H9 (cell line): ENCODE measurements around the gene LIAS. TPM values are rescaled to one million over a fixed set of nuclear protein-coding genes. Genes with fewer than 3 reads are reported as not detected.

Experiments used
- DNase-seq: peaks from one replicate; pipeline ENCODE4 v3.0.0-alpha.2; 2017
- H2AFZ ChIP-seq: one replicate; pipeline ENCODE4 v1.6.1; 2013; ENCODE audit warnings: mild to moderate bottlenecking, low read length, control low read depth, moderate library complexity
- H2AK5ac ChIP-seq: 2 replicates; pipeline ENCODE4 v1.6.1; 2013; ENCODE audit warnings: low read length, control low read depth, mixed read lengths; ENCODE audit not compliant: insufficient read length
- H2BK120ac ChIP-seq: one replicate; pipeline ENCODE4 v1.6.1; 2013; ENCODE audit warnings: low read depth, mild to moderate bottlenecking, low read length, control low read depth, inconsistent platforms; ENCODE audit not compliant: poor library complexity, severe bottlenecking
- H2BK12ac ChIP-seq: 2 replicates; pipeline ENCODE4 v1.6.1; 2013; ENCODE audit warnings: low read length, control low read depth, mixed read lengths, low read depth; ENCODE audit not compliant: insufficient read length
- H2BK15ac ChIP-seq: 2 replicates; pipeline ENCODE4 v1.6.1; 2013; ENCODE audit warnings: low read depth, low read length, control low read depth
- H2BK20ac ChIP-seq: one replicate; pipeline ENCODE4 v1.6.1; 2013; ENCODE audit warnings: low read depth, mild to moderate bottlenecking, low read length, control low read depth, inconsistent platforms; ENCODE audit not compliant: poor library complexity, severe bottlenecking
- H2BK5ac ChIP-seq: 2 replicates; pipeline ENCODE4 v1.6.1; 2013; ENCODE audit warnings: low read length, control low read depth, mixed read lengths; ENCODE audit not compliant: insufficient read length
- H3K14ac ChIP-seq: 2 replicates; pipeline ENCODE4 v1.6.1; 2013; ENCODE audit warnings: low read length, control low read depth; ENCODE audit not compliant: insufficient read depth
- H3K18ac ChIP-seq: 2 replicates; pipeline ENCODE4 v1.6.1; 2013; ENCODE audit warnings: low read depth, mild to moderate bottlenecking, mixed read lengths, low read length, control low read depth; ENCODE audit not compliant: insufficient read length
- H3K23ac ChIP-seq: 2 replicates; pipeline ENCODE4 v1.6.1; 2013; ENCODE audit warnings: low read length, control low read depth, mixed read lengths, low read depth; ENCODE audit not compliant: insufficient read length
- H3K23me2 ChIP-seq: 2 replicates; pipeline ENCODE4 v1.6.1; 2013; ENCODE audit warnings: low read depth, mild to moderate bottlenecking, mixed read lengths, low read length, control low read depth; ENCODE audit not compliant: insufficient read length, poor library complexity, severe bottlenecking
- H3K27ac ChIP-seq: 2 replicates; pipeline ENCODE4 v1.5.1; 2013; ENCODE audit warnings: low read length, control low read depth, mixed read lengths, low read depth; ENCODE audit not compliant: insufficient read length
- H3K27me3 ChIP-seq: 2 replicates; pipeline ENCODE4 v1.6.1; 2013; ENCODE audit warnings: low read length, control low read depth, inconsistent platforms; ENCODE audit not compliant: insufficient read depth
- H3K4ac ChIP-seq: 2 replicates; pipeline ENCODE4 v1.6.1; 2013; ENCODE audit warnings: low read depth, mild to moderate bottlenecking, control low read depth, inconsistent platforms, low read length, moderate library complexity
- H3K4me1 ChIP-seq: 2 replicates; pipeline ENCODE4 v1.6.1; 2013; ENCODE audit warnings: low read length, control low read depth, inconsistent platforms; ENCODE audit not compliant: insufficient read depth
- H3K4me2 ChIP-seq: 2 replicates; pipeline ENCODE4 v1.6.1; 2013; ENCODE audit warnings: low read length, control low read depth, mixed read lengths; ENCODE audit not compliant: insufficient read length, insufficient read depth
- H3K56ac ChIP-seq: 2 replicates; pipeline ENCODE4 v1.6.1; 2013; ENCODE audit warnings: low read depth, mild to moderate bottlenecking, mixed read lengths, low read length, control low read depth; ENCODE audit not compliant: insufficient read length
- H3K79me1 ChIP-seq: 2 replicates; pipeline ENCODE4 v1.6.1; 2013; ENCODE audit warnings: low read depth, mild to moderate bottlenecking, moderate library complexity, low read length, control low read depth, inconsistent platforms; ENCODE audit not compliant: insufficient read depth, poor library complexity, severe bottlenecking
- H3K79me2 ChIP-seq: 2 replicates; pipeline ENCODE4 v1.6.1; 2013; ENCODE audit warnings: low read length, control low read depth, inconsistent platforms; ENCODE audit not compliant: insufficient read depth
- H3K9ac ChIP-seq: 2 replicates; pipeline ENCODE4 v1.6.1; 2013; ENCODE audit warnings: low read length, control low read depth, mixed read lengths; ENCODE audit not compliant: insufficient read length; ENCODE audit errors: extremely low read depth
- H3K9me3 ChIP-seq: one replicate; pipeline ENCODE4 v1.6.1; 2013; ENCODE audit warnings: low read depth, low read length, inconsistent platforms; ENCODE audit not compliant: control insufficient read depth
- H3T11ph ChIP-seq: one replicate; pipeline ENCODE4 v1.6.1; 2013; ENCODE audit warnings: mild to moderate bottlenecking, low read length, control low read depth, inconsistent platforms
- H4K20me1 ChIP-seq: one replicate; pipeline ENCODE4 v1.6.1; 2013; ENCODE audit not compliant: control insufficient read depth, insufficient read length, insufficient read depth
- H4K5ac ChIP-seq: 2 replicates; pipeline ENCODE4 v1.6.1; 2013; ENCODE audit warnings: low read depth, mild to moderate bottlenecking, mixed read lengths, low read length, control low read depth; ENCODE audit not compliant: insufficient read length
- H4K8ac ChIP-seq: replicated peaks from 2 replicates; pipeline ENCODE4 v1.6.1; 2013; ENCODE audit warnings: low read length, control low read depth, mixed read lengths, low read depth; ENCODE audit not compliant: insufficient read length
- H4K91ac ChIP-seq: 2 replicates; pipeline ENCODE4 v1.6.1; 2013; ENCODE audit warnings: low read depth, mild to moderate bottlenecking, moderate library complexity, mixed read lengths, low read length, control low read depth; ENCODE audit not compliant: insufficient read length
- H3K27ac Mint-ChIP-seq, 3 experiments: 2 replicates in 2 of 3; 3 replicates in 1 of 3; pipeline ENCODE4 v1.8.0; 2020 to 2021; ENCODE audit warnings: mixed read lengths in 3 of 3, mild to moderate bottlenecking in 1 of 3, moderate library complexity in 1 of 3
- H3K27me3 Mint-ChIP-seq: 2 replicates; pipeline ENCODE4 v1.8.0; 2021; ENCODE audit warnings: low read depth, mild to moderate bottlenecking, moderate library complexity, mixed read lengths
- H3K36me3 Mint-ChIP-seq, 3 experiments: 2 replicates in 2 of 3; 3 replicates in 1 of 3; pipeline ENCODE4 v1.8.0; 2020 to 2021; ENCODE audit warnings: low read depth in 3 of 3, mixed read lengths in 3 of 3; ENCODE audit not compliant: insufficient read depth in 1 of 3
- H3K4me1 Mint-ChIP-seq, 2 experiments: 2 replicates each; pipeline ENCODE4 v1.8.0; 2020; ENCODE audit warnings: mixed read lengths in 2 of 2
- H3K4me3 Mint-ChIP-seq, 2 experiments: 2 replicates in 1 of 2; 3 replicates in 1 of 2; pipeline ENCODE4 v1.8.0; 2020 to 2021; ENCODE audit warnings: mild to moderate bottlenecking in 2 of 2, mixed read lengths in 2 of 2, moderate library complexity in 1 of 2
- H3K9me3 Mint-ChIP-seq, 2 experiments: 2 replicates in 1 of 2; 3 replicates in 1 of 2; pipeline ENCODE4 v1.8.0; 2020; ENCODE audit warnings: mild to moderate bottlenecking in 2 of 2, mixed read lengths in 2 of 2, moderate library complexity in 1 of 2
- CTCF ChIP-seq: fragments of 200-600 bp; sonication (generic); conservative IDR thresholded peaks from 3 replicates; pipeline ENCODE4 v1.8.0; 2021; ENCODE audit warnings: antibody characterized with exemption, mild to moderate bottlenecking
- WGBS: extraction: QIAGEN DNeasy Blood & Tissue Kit; methylation state at CpG from one replicate; pipeline ENCODE4 v1.1.7; 2013; ENCODE audit warnings: missing lambda C conversion rate, low lambda C conversion rate, mixed read lengths; ENCODE audit not compliant: insufficient read length; ENCODE audit errors: extremely low coverage; 5-methylcytosine and 5-hydroxymethylcytosine counted together
- total RNA-seq: library from RNA; stranded (reverse); gene quantifications from 2 replicates; pipeline ENCODE4 v1.2.1, GENCODE V29; 2021

Gene LIAS
- total RNA-seq, 1 experiment from 2014 or later, result 18.5 TPM

- no peaks in the 10 kb centered on the region for H3K4me1 ChIP-seq
- H3K27ac ChIP-seq, result no peak overlapping the region
- H4K8ac ChIP-seq, result no peak overlapping the region
- no peaks in the 10 kb centered on the region for H3K27me3 ChIP-seq
- no peak overlapping the region for H2AFZ ChIP-seq
- Mint-ChIP-seq H3K4me3 (no peak overlapping the region), H3K27me3 (no peaks in the 10 kb centered on the region), H3K36me3 (peaks cover 7 to 31% (median 22%) of the 10 kb centered on the region in 3 experiments; a peak in 6 of 7 replicates), H3K27ac (no peak overlapping the region), H3K9me3 (no peaks in the 10 kb centered on the region), H3K4me1 (peaks cover 8 to 9% of the 10 kb centered on the region in 2 experiments; a peak in 3 of 4 replicates)
- no peaks in the 10 kb centered on the region for H4K20me1 ChIP-seq
- H2BK12ac ChIP-seq, result no peak overlapping the region
- H2BK120ac ChIP-seq, result no peak overlapping the region
- peaks cover 7% of the 10 kb centered on the region; the same call in 1 of the 2 replicates for H3K79me2 ChIP-seq
- H3K4ac ChIP-seq, result no peak overlapping the region
- DNase-seq, result no peak
- no peak overlapping the region for H4K91ac ChIP-seq
- no peak overlapping the region for H3K14ac ChIP-seq
- H3K9me3 ChIP-seq, result no peaks in the 10 kb centered on the region
- H2BK20ac ChIP-seq, result no peak overlapping the region
- no peak overlapping the region for H4K5ac ChIP-seq
- H3K9ac ChIP-seq, result no peak overlapping the region
- WGBS, result no CpG with 5 or more reads among the region's 5 CpGs
- no peak overlapping the region for H3K56ac ChIP-seq
- H3K4me2 ChIP-seq, result no peak overlapping the region
- no peak for TF ChIP-seq CTCF
- H3K23ac ChIP-seq, result no peak overlapping the region
- H3K18ac ChIP-seq, result no peak overlapping the region
- H3T11ph ChIP-seq, result no peak overlapping the region
- H2BK15ac ChIP-seq, result no peak overlapping the region
- H2BK5ac ChIP-seq, result no peak overlapping the region
- H3K23me2 ChIP-seq, result peaks cover 3% of the 10 kb centered on the region
- no peaks in the 10 kb centered on the region for H3K79me1 ChIP-seq
- H2AK5ac ChIP-seq, result no peak overlapping the region
Measured at GRCh38 chr4:39521253-39521919, 62.5 kb downstream of the LIAS start.
